Karpas-422 (cell line): ENCODE results near the gene PIGT. TPM values are rescaled to one million over a fixed set of nuclear protein-coding genes. Genes with fewer than 3 reads are reported as not detected.
A peak's percentile ranks its signal among the peaks of the same experiment; 100 is the strongest.

Experiments
- DNase-seq: peaks from one replicate; pipeline ENCODE4 v3.0.0-alpha.2; 2015
- H2AFZ ChIP-seq: fragments of 200-600 bp; sonication (generic); 2 replicates; pipeline ENCODE4 v1.6.1; 2014; ENCODE audit warnings: antibody characterized with exemption, low read length, mixed read lengths
- H3K27ac ChIP-seq: fragments of 200-600 bp; sonication (generic); 2 replicates; pipeline ENCODE4 v1.5.1; 2014; ENCODE audit warnings: mild to moderate bottlenecking, low read length, moderate library complexity
- H3K27me3 ChIP-seq: fragments of 200-600 bp; sonication (generic); 2 replicates; pipeline ENCODE4 v1.6.1; 2014; ENCODE audit warnings: low read length, mixed read lengths
- H3K36me3 ChIP-seq: fragments of 200-600 bp; sonication (generic); 2 replicates; pipeline ENCODE4 v1.6.1; 2014; ENCODE audit warnings: low read length, mixed read lengths; ENCODE audit not compliant: insufficient read depth
- H3K4me1 ChIP-seq: fragments of 200-600 bp; sonication (generic); 2 replicates; pipeline ENCODE4 v1.6.1; 2014; ENCODE audit warnings: mild to moderate bottlenecking, low read length, mixed read lengths
- H3K4me2 ChIP-seq: fragments of 200-600 bp; sonication (generic); 2 replicates; pipeline ENCODE4 v1.6.1; 2014; ENCODE audit warnings: low read length, low read depth, mild to moderate bottlenecking; ENCODE audit not compliant: poor library complexity, severe bottlenecking
- H3K4me3 ChIP-seq: fragments of 200-600 bp; sonication (generic); 2 replicates; pipeline ENCODE4 v1.5.1; 2014; ENCODE audit warnings: mild to moderate bottlenecking, antibody characterized with exemption, low read length, mixed read lengths
- H3K79me2 ChIP-seq: fragments of 200-600 bp; sonication (generic); 2 replicates; pipeline ENCODE4 v1.6.1; 2014; ENCODE audit warnings: mild to moderate bottlenecking, low read length, mixed read lengths
- H3K9ac ChIP-seq: fragments of 200-600 bp; sonication (generic); 2 replicates; pipeline ENCODE4 v1.6.0; 2014; ENCODE audit warnings: low read length
- H3K9me2 ChIP-seq: fragments of 200-600 bp; sonication (generic), shearing (Covaris generic); replicated peaks from 2 replicates; pipeline ENCODE4 v1.6.0; 2014; ENCODE audit warnings: mild to moderate bottlenecking, low read length, moderate library complexity; ENCODE audit not compliant: insufficient read depth
- H3K9me3 ChIP-seq: fragments of 300-700, 200-600 bp; sonication (generic); 2 replicates; pipeline ENCODE4 v1.6.1; 2014; ENCODE audit warnings: low read length, mixed read lengths
- H4K20me1 ChIP-seq: fragments of 200-600 bp; sonication (generic); 2 replicates; pipeline ENCODE4 v1.6.1; 2014; ENCODE audit warnings: mild to moderate bottlenecking, antibody characterized with exemption, low read length, low read depth; ENCODE audit not compliant: insufficient read depth
- total RNA-seq: library from RNA; depleted of rRNA; stranded (reverse); fragments of >200 nt; shearing (Covaris generic); gene quantifications from 2 replicates; pipeline ENCODE4 v1.2.3, GENCODE V29; 2014; ENCODE audit warnings: low replicate concordance

The PIGT gene
- total RNA-seq, 1 experiment from 2014 or later: 80.1 TPM

DNA sequence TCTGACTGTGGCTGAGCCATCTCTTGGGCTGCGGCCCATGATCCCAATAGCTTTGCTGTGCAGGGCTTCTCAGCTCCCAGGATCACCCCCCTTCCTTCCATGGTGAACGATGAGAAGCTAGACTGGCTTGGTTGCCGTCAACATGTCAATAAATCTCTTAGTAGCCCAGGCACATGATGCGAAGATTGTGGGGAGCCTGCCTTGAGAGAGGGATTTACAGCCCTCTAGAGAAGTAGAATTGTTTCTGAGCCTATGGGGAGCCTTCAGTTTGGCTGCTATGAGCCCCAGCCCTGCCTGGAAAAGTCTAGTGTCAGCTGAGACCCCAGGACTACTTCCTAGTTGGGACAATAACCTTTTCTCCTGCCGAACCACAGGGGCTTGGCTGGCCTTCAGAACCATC lies 3.3 kb upstream of the PIGT start:
- H4K20me1 ChIP-seq: no peaks in the 10 kb centered on the region
- H3K36me3 ChIP-seq: no peaks in the 10 kb centered on the region
- peaks cover 27% of the 10 kb centered on the region for H3K4me1 ChIP-seq
- no peak for DNase-seq
- no peaks in the 10 kb centered on the region for H3K9me2 ChIP-seq
- H3K4me3 ChIP-seq: no peak overlapping the region
- no peak overlapping the region for H3K4me2 ChIP-seq
- no peak overlapping the region for H2AFZ ChIP-seq
- H3K27me3 ChIP-seq: no peaks in the 10 kb centered on the region
- H3K27ac ChIP-seq: no peak overlapping the region
- no peak overlapping the region for H3K9ac ChIP-seq
- H3K79me2 ChIP-seq: peaks cover 17% of the 10 kb centered on the region
- H3K9me3 ChIP-seq: no peaks in the 10 kb centered on the region

DNA sequence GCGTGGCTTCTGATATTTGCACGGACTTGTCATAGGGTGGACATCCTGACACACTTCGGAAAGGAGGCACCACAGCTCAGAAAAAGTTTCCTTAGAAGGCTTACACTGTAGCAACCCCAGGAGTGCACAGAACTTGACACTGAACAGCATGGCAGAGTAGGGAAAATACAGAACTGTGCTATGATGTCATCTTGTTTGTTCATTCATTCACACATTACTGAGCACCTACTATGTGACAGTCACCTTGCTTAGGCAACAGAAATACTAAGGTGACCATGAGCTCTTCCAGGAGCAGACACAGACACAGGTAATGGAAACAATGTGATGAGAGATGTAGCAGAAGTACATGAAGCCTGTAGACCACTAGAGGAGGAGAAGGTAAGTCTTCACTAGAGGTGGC lies 2.5 kb upstream of the PIGT start:
- DNase-seq: peak; percentile 29
- no peaks in the 10 kb centered on the region for H3K36me3 ChIP-seq
- no peaks in the 10 kb centered on the region for H3K27me3 ChIP-seq
- H3K4me1 ChIP-seq: peaks cover 35% of the 10 kb centered on the region
- H3K27ac ChIP-seq: no peak overlapping the region
- H3K9me2 ChIP-seq: no peaks in the 10 kb centered on the region
- no peak overlapping the region for H3K4me2 ChIP-seq
- H4K20me1 ChIP-seq: no peaks in the 10 kb centered on the region
- no peak overlapping the region for H2AFZ ChIP-seq
- H3K9me3 ChIP-seq: no peaks in the 10 kb centered on the region
- H3K79me2 ChIP-seq: peaks cover 25% of the 10 kb centered on the region
- H3K9ac ChIP-seq: no peak overlapping the region
- no peak overlapping the region for H3K4me3 ChIP-seq

DNA sequence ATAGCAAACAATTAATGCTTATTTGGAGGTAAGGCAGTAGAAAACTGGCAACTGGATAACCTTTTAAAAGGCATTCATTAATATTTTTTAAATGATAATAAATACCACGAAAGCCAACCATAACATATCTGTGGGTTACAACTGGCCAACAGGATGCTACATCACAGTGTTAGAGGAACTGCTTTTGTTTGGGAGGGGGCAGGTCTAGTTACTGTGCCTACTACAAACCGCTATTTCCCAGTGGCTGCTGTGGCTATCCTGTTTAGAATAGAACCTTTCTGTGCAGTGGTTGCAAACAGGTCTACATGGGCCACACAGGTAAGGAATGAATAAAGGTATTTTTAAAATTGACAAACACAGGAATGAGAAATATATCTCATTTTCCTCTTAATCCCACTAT lies 976 bp downstream of the PIGT start:
- H3K4me2 ChIP-seq: peak overlapping the region; percentile 94
- H4K20me1 ChIP-seq: no peaks in the 10 kb centered on the region
- peaks cover 52% of the 10 kb centered on the region for H3K4me1 ChIP-seq
- 0 out of 2 replicates have a peak overlapping the region, but pooled peaks have one; percentile 15 for H3K27ac ChIP-seq
- no peak overlapping the region for H2AFZ ChIP-seq
- H3K9me2 ChIP-seq: no peaks in the 10 kb centered on the region
- peaks cover 8% of the 10 kb centered on the region; the same call in 1 of the 2 replicates for H3K36me3 ChIP-seq
- H3K4me3 ChIP-seq: peak overlapping the region; percentile 85
- DNase-seq: peak; percentile 42
- H3K9me3 ChIP-seq: no peaks in the 10 kb centered on the region
- H3K27me3 ChIP-seq: no peaks in the 10 kb centered on the region
- H3K9ac ChIP-seq: peak overlapping the region; percentile 91
- H3K79me2 ChIP-seq: peaks cover 30% of the 10 kb centered on the region

DNA sequence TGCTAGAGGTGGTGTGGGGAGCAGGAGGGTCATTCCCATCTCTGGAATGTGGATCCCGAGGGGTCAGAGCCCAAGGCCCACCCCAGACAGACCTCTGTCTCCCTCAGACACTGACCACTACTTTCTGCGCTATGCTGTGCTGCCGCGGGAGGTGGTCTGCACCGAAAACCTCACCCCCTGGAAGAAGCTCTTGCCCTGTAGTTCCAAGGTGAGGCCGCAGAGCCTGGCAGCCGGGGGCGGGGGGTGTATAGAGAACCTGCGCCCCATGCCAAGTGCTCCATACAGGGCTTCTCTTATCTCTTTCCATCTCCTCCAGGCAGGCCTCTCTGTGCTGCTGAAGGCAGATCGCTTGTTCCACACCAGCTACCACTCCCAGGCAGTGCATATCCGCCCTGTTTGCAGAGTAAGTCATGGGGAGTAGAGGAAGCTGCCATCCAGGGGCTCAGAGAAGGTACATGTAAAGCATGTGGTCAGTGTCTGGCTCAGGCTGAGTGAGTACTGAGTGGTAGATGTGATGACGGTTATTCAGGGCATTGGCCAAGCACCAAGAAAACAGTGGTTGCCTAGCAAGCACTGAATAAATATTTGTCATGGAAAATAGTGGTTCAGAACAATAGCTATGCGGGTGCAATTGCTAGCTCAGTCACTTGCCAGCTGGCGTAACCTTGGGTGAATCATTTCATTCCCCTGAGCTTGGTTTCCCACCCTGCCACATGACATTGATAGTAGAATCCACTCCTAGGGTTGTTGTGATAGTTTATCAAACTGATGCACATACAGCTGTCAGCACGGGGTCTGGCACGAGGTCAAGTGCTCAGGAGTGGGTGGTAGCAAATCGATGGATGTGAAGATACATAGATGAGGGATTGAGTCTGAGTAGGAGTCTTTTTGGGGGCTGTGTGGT lies 3.5 kb downstream of the PIGT start:
- peak overlapping the region; percentile 94 for H3K4me2 ChIP-seq
- H3K9me2 ChIP-seq: no peaks in the 10 kb centered on the region
- H3K4me3 ChIP-seq: no peak overlapping the region
- H3K4me1 ChIP-seq: peaks cover 48% of the 10 kb centered on the region
- peaks cover 20% of the 10 kb centered on the region; the same call in 1 of the 2 replicates for H3K36me3 ChIP-seq
- no peaks in the 10 kb centered on the region for H3K27me3 ChIP-seq
- DNase-seq: peak; percentile 79
- H3K9ac ChIP-seq: peak overlapping the region; percentile 29; the same call in 1 of the 2 replicates
- peak overlapping the region; percentile 70 for H3K27ac ChIP-seq
- H3K79me2 ChIP-seq: peaks cover 30% of the 10 kb centered on the region
- no peak overlapping the region for H2AFZ ChIP-seq
- H3K9me3 ChIP-seq: no peaks in the 10 kb centered on the region
- H4K20me1 ChIP-seq: no peaks in the 10 kb centered on the region

DNA sequence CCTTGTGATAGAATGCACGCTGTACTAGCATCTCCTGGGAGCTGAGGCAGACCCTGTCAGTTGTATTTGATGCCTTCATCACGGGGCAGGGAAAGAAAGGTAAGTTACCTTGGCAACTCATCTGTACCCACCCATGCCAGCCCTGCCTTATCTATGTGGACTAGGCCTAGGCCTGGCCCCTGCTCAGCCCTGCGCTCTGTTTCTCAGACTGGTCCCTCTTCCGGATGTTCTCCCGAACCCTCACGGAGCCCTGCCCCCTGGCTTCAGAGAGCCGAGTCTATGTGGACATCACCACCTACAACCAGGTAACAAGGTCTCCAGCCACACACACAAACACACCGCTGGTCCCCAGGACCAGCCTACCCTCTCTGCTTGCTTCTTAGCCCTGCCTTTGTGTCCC lies 4.2 kb downstream of the PIGT start:
- no peaks in the 10 kb centered on the region for H4K20me1 ChIP-seq
- H3K4me1 ChIP-seq: peaks cover 41% of the 10 kb centered on the region
- DNase-seq: no peak
- H3K9me3 ChIP-seq: no peaks in the 10 kb centered on the region
- H3K9me2 ChIP-seq: no peaks in the 10 kb centered on the region
- no peak overlapping the region for H3K9ac ChIP-seq
- no peak overlapping the region for H3K4me3 ChIP-seq
- H3K36me3 ChIP-seq: peaks cover 20% of the 10 kb centered on the region; the same call in 1 of the 2 replicates
- H3K27me3 ChIP-seq: no peaks in the 10 kb centered on the region
- H3K79me2 ChIP-seq: peaks cover 30% of the 10 kb centered on the region
- no peak overlapping the region for H2AFZ ChIP-seq
- H3K27ac ChIP-seq: peak overlapping the region; percentile 70
- H3K4me2 ChIP-seq: no peak overlapping the region

DNA sequence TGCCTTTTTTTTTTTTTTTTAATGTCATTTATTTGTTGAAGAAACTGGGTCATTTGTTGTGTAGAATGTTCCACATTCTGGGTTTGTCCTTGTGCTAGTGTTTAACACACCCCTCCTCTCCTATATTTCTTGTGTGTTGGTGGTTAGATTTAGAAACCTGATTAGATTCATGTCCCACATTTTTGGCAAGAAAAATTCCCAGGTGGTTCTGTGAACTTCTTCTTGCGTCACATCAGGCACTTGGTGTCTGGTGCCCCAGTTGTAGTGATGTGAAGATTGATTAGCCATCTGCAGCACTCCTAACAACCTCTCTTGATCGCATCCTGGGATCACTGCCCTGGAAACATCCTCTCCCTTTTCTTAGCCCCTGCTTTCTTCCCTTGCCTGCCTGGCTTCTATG lies 7.8 kb downstream of the PIGT start:
- DNase-seq: no peak

DNA sequence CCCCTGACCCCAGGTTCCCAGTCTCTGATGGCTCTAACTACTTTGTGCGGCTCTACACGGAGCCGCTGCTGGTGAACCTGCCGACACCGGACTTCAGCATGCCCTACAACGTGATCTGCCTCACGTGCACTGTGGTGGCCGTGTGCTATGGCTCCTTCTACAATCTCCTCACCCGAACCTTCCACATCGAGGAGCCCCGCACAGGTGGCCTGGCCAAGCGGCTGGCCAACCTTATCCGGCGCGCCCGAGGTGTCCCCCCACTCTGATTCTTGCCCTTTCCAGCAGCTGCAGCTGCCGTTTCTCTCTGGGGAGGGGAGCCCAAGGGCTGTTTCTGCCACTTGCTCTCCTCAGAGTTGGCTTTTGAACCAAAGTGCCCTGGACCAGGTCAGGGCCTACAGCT lies 9.6 kb downstream of the PIGT start:
- Histone ChIP-seq H3K4me2 (no peak overlapping the region), H3K36me3 (peaks cover 16% of the 10 kb centered on the region; the same call in 1 of the 2 replicates), H3K27ac (no peak overlapping the region), H3K4me1 (no peaks in the 10 kb centered on the region), H2AFZ (no peak overlapping the region), H3K4me3 (no peak overlapping the region), H4K20me1 (no peaks in the 10 kb centered on the region), H3K27me3 (no peaks in the 10 kb centered on the region), H3K9me3 (no peaks in the 10 kb centered on the region), H3K79me2 (no peaks in the 10 kb centered on the region), H3K9me2 (no peaks in the 10 kb centered on the region), H3K9ac (no peak overlapping the region)
- no peak for DNase-seq

More for the DNA sequence above, 7.8 kb downstream of the PIGT start:
- Histone ChIP-seq H4K20me1 (no peaks in the 10 kb centered on the region), H3K79me2 (peaks cover 2% of the 10 kb centered on the region; the same call in 1 of the 2 replicates), H3K4me3 (no peak overlapping the region), H2AFZ (no peak overlapping the region), H3K27ac (no peak overlapping the region), H3K9ac (no peak overlapping the region), H3K9me3 (no peaks in the 10 kb centered on the region), H3K4me1 (peaks cover 14% of the 10 kb centered on the region), H3K4me2 (no peak overlapping the region), H3K27me3 (no peaks in the 10 kb centered on the region), H3K36me3 (peaks cover 20% of the 10 kb centered on the region; the same call in 1 of the 2 replicates), H3K9me2 (no peaks in the 10 kb centered on the region)

DNA sequence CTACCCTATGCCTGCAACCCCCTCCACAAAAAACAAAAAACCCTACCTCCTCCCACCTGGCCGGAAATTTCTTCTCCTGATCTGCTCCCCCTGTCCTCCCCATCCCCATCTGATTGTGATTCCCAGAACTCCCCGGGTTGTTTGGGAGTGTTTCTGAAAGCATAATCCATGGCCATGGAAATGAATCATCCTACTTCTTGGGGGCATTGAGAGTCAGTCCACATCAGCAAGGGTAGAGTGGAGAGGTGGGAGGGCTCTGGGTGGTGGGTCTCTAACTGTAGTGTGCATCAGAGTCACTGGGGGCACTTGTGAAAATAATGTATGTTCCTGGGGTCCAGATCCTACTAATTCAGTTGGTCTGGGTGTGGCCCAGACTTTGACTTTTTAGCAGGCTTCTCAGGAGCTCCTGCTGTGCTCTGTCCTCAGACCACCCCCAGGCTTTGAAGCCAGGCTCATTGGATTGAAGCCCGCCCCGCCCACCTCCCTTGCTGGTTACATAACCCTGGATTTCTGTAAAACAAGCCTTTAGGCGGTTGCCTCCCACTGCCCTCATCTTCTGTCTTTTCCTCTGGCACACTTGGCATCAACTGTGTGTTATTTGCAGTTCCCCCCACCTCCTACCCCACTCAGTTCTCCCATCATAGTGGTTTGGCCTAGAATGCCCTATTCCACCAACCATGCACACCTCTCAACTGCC lies 10.5 kb downstream of the PIGT start:
- Histone ChIP-seq H3K4me3 (no peak overlapping the region), H3K4me1 (peaks cover 1% of the 10 kb centered on the region; the same call in 1 of the 2 replicates), H4K20me1 (no peaks in the 10 kb centered on the region; the same call in 1 of the 2 replicates), H2AFZ (no peak overlapping the region), H3K4me2 (no peak overlapping the region), H3K27me3 (no peaks in the 10 kb centered on the region), H3K9me2 (no peaks in the 10 kb centered on the region), H3K27ac (no peak overlapping the region), H3K79me2 (no peaks in the 10 kb centered on the region), H3K9ac (no peak overlapping the region), H3K36me3 (peaks cover 15% of the 10 kb centered on the region; the same call in 1 of the 2 replicates), H3K9me3 (no peaks in the 10 kb centered on the region)
- no peak for DNase-seq
